Activated B cell treated with CpG ODN at 0.5 μM for 24 hours (primary cell): ENCODE results near the gene MCF2L. TPM values are rescaled to one million over a fixed set of nuclear protein-coding genes. Genes with fewer than 3 reads are reported as not detected.

Experiments
- ATAC-seq: fragments of 200-7000 bp; cut with Tn5 transposase; one replicate; pipeline ENCODE4 v1.10.0; 2021; ENCODE audit warnings: low read depth, mild to moderate bottlenecking, moderate library complexity
- CTCF ChIA-PET: fragments of 350-600 bp; sonication (Branson Sonifier 250); formaldehyde crosslinking; loops from one replicate; lab custom pipeline; 2021; ENCODE audit warnings: antibody characterized with exemption; lab: Charles Lee
- POLR2A ChIA-PET: fragments of 350-600 bp; sonication (Branson Sonifier 250); formaldehyde crosslinking; loops from one replicate; lab custom pipeline; 2021; ENCODE audit warnings: antibody characterized with exemption; lab: Charles Lee
- DNase-seq: peaks from one replicate; pipeline ENCODE4 v3.0.0; 2022
- H3K27ac Mint-ChIP-seq: one replicate; pipeline ENCODE4 v1.8.0; 2020; ENCODE audit warnings: mixed read lengths
- H3K27me3 Mint-ChIP-seq: one replicate; pipeline ENCODE4 v1.8.0; 2021; ENCODE audit warnings: mixed read lengths
- H3K36me3 Mint-ChIP-seq: one replicate; pipeline ENCODE4 v1.8.0; 2021; ENCODE audit warnings: low read depth, mixed read lengths
- H3K4me1 Mint-ChIP-seq: one replicate; pipeline ENCODE4 v1.8.0; 2021; ENCODE audit warnings: mixed read lengths
- H3K4me3 Mint-ChIP-seq: one replicate; pipeline ENCODE4 v1.8.0; 2020; ENCODE audit warnings: mild to moderate bottlenecking, mixed read lengths
- H3K9me3 Mint-ChIP-seq: one replicate; pipeline ENCODE4 v1.8.0; 2020; ENCODE audit warnings: mixed read lengths
- CTCF ChIP-seq: fragments of 200-600 bp; IDR thresholded peaks from one replicate; pipeline ENCODE4 v1.8.0; 2022; ENCODE audit warnings: antibody characterized with exemption, mild to moderate bottlenecking
- intact Hi-C: fragments of 100-400 bp; cut with micrococcal nuclease; formaldehyde crosslinking; loops from one replicate; pipeline ENCODE4 v1.15.1; 2024
- total RNA-seq: library from RNA; stranded (reverse); gene quantifications from 2 replicates; pipeline ENCODE4 v1.2.3, GENCODE V29; 2022

Gene MCF2L
- total RNA-seq, 1 donor from 2014 or later, result 3.4 TPM

- Mint-ChIP-seq H3K4me1 (no peaks in the 10 kb centered on the region), H3K27me3 (peaks cover 1% of the 10 kb centered on the region), H3K9me3 (no peaks in the 10 kb centered on the region), H3K36me3 (no peaks in the 10 kb centered on the region), H3K4me3 (no peak overlapping the region), H3K27ac (no peak overlapping the region)
- DNase-seq, result no peak
- no peak for ATAC-seq
- no peak for TF ChIP-seq CTCF
- ChIA-PET CTCF (no interaction called here), POLR2A (no interaction called here)
- intact Hi-C loops, result no loop called here
Observed at GRCh38 chr13:112954488-112955270, 14.3 kb upstream of the MCF2L start.

GRCh38 chr13:112955271-112955937, 13.6 kb upstream of the MCF2L start:
- Mint-ChIP-seq H3K27me3 (no peaks in the 10 kb centered on the region), H3K27ac (no peak overlapping the region), H3K4me1 (no peaks in the 10 kb centered on the region), H3K36me3 (no peaks in the 10 kb centered on the region), H3K9me3 (no peaks in the 10 kb centered on the region), H3K4me3 (no peak overlapping the region)
- ChIA-PET CTCF (no interaction called here), POLR2A (no interaction called here)
- no peak for DNase-seq
- intact Hi-C loops, result no loop called here
- ATAC-seq, result no peak
- TF ChIP-seq CTCF, result no peak

- POLR2A ChIA-PET, result no interaction called here
- Mint-ChIP-seq H3K36me3 (no peaks in the 10 kb centered on the region), H3K4me1 (no peaks in the 10 kb centered on the region), H3K9me3 (no peaks in the 10 kb centered on the region), H3K4me3 (no peak overlapping the region), H3K27ac (no peak overlapping the region), H3K27me3 (no peaks in the 10 kb centered on the region)
- intact Hi-C loops, result no loop called here
- no peak for ATAC-seq
- no peak for DNase-seq
- CTCF ChIA-PET, result no interaction called here
- no peak for TF ChIP-seq CTCF
Observed at GRCh38 chr13:112955956-112956355, 13.1 kb upstream of the MCF2L start.

- POLR2A ChIA-PET, result no interaction called here
- no peak overlapping the region for H3K27ac Mint-ChIP-seq
Observed at GRCh38 chr13:112956571-112957294, 12.3 kb upstream of the MCF2L start.

More at GRCh38 chr13:112956571-112957294, 12.3 kb upstream of the MCF2L start:
- CTCF ChIA-PET, result no interaction called here
- no peak for ATAC-seq
- Mint-ChIP-seq H3K4me1 (no peaks in the 10 kb centered on the region), H3K27me3 (no peaks in the 10 kb centered on the region), H3K36me3 (no peaks in the 10 kb centered on the region), H3K4me3 (no peak overlapping the region), H3K9me3 (no peaks in the 10 kb centered on the region)
- TF ChIP-seq CTCF, result no peak
- no peak for DNase-seq
- intact Hi-C loops, result no loop called here
